HG02610 (cell line): ENCODE measurements around the gene GALK2.
"Not testable (repeated sequence)": the region's sequence is repeated elsewhere in the genome, so short reads cannot be mapped to it uniquely, and the experiment has no call there.

Experiments used
- ATAC-seq: cut with Tn5 transposase; IDR thresholded peaks from one replicate; pipeline ENCODE4 v1.9.1; 2021; ENCODE audit warnings: mild to moderate bottlenecking, moderate library complexity; ENCODE audit not compliant: unreplicated experiment

Gene GALK2

GRCh38 chr15:49328941-49329340, 158.9 kb downstream of the GALK2 start:
- ATAC-seq, result no peak

GRCh38 chr15:49330166-49330565, 160.1 kb downstream of the GALK2 start:
- ATAC-seq, result no peak

GRCh38 chr15:49331442-49331841, 161.4 kb downstream of the GALK2 start:
- ATAC-seq, result no peak

GRCh38 chr15:49331951-49332350, 161.9 kb downstream of the GALK2 start:
- ATAC-seq, result no peak

- ATAC-seq, result no peak
These were observed 169.6 kb downstream of the GALK2 start for GRCh38 chr15:49339656-49340055.

GRCh38 chr15:49343546-49343945, 173.5 kb downstream of the GALK2 start:
- no peak for ATAC-seq

GRCh38 chr15:49354439-49354838, 184.4 kb downstream of the GALK2 start:
- ATAC-seq, result not testable (repeated sequence)

- no peak for ATAC-seq
These were observed 191.3 kb downstream of the GALK2 start for GRCh38 chr15:49361370-49361769.

GRCh38 chr15:49366496-49366895, 196.4 kb downstream of the GALK2 start:
- ATAC-seq, result no peak

GRCh38 chr15:49370782-49371181, 200.7 kb downstream of the GALK2 start:
- no peak for ATAC-seq

- ATAC-seq, result no peak
These were observed 202.3 kb downstream of the GALK2 start for GRCh38 chr15:49372366-49372765.

- ATAC-seq, result no peak
These were observed 209.9 kb downstream of the GALK2 start for GRCh38 chr15:49379996-49380395.

GRCh38 chr15:49380912-49381311, 210.9 kb downstream of the GALK2 start:
- ATAC-seq, result no peak
